NK-92 treated with Interleukin-12 subunit alpha and Interleukin-12 subunit beta, amount 100 ng/mL, for 24 hours (cell line): ENCODE measurements around the gene CHMP4B.

Experiments
- DNase-seq: peaks from one replicate; lab custom pipeline; 2025; lab: John Stamatoyannopoulos, UW

The CHMP4B gene

GRCh38 chr20:33864324-33864963, 53.3 kb downstream of the CHMP4B start:
- DNase-seq, result no peak

DNA sequence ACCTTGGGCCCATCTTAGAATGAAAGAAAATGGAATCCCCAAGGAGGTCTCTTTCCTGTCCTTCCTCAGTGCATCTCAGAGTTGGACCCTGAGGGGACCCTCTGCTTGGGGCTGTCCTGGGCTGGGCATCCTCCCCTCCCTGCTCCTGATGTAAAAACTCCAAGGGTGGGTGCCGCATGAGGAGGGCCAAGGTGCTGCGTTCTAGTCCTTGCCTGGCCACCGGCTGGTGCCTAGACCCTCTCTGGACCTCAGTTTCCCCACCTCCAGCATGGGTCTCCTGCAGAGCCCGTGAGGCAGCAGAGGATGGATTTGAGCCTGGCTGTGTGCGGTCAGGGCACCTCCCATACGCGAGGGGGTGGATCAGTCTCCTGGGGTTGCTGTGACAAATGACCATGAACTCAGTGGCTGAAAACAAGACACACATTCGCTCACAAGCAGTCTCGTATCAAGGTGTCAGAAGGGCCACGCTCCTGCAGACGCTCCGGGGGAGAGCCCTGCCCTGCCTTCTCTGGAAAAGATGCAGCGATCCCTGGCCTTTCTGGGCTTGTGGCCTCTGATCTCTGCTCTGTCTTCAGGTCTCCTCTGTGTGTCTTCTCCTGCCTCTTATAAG, 54.7 kb downstream of the CHMP4B start:
- no peak for DNase-seq

- no peak for DNase-seq
Observed at GRCh38 chr20:33866398-33867100, 55.4 kb downstream of the CHMP4B start.

DNA sequence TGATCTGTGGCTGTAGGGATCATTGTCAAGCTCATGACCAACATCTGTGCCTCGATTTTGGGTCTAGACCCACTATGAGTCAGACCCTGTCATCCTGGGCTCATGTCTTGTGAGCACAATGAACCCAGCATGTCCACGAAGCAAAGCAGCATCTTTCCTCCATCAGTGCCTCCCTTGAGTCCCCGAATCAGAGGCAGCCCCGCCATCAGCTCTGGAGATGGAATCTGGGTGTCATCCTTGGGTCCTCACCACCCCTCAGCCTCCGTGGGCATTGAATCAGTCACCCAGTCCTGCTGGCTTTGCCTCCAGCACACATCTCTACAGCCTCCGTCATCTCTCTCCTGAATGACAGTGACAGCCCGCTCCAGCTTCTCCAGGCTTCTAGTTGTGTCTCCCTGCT, 56.9 kb downstream of the CHMP4B start:
- no peak for DNase-seq

GRCh38 chr20:33868595-33868994, 57.4 kb downstream of the CHMP4B start:
- DNase-seq, result no peak

DNA sequence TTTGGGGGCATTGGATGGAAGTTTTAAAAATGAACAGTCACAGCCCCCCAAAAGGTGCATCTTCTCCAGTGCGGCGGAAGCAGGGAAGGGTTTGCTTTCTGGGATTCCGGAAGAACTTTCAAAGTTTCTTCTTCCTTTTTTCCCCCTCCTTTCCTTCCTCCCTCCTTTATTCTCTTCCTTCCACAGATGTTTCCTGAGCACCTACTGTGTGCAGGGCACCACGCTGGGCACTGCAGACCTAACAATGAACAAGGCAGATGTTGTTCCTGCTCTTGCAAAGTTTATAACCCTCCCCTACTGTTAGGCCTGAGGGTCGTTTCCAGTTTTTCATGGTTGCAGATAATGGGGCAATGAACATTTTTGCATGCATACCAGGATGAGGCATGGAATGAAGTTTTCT, 58.1 kb downstream of the CHMP4B start:
- no peak for DNase-seq

- no peak for DNase-seq
Observed at GRCh38 chr20:33871362-33871761, 60.2 kb downstream of the CHMP4B start.

DNA sequence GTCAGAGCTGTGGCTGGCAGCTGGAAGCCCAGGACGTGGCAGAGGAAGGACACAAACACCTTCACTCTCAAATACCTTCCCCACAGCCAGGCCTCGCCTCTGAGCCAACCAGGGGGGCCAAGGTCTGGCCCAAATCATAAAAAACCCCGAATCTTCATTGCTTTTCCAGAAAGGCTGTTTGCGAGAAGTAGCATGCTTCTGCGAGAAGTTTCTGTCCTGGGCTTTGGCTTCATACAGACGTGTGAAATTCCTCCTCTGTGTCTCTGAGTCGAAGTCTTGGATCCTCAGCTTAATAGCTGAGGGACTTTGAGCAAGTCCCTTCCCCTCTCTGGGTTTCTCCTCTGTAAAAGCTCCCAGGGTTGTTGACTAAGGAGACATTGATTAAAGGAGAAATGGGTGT, 63.0 kb downstream of the CHMP4B start:
- no peak for DNase-seq

GRCh38 chr20:33875055-33875454, 63.9 kb downstream of the CHMP4B start:
- no peak for DNase-seq

GRCh38 chr20:33875534-33876026, 64.4 kb downstream of the CHMP4B start:
- no peak for DNase-seq

- no peak for DNase-seq
Observed at GRCh38 chr20:33878583-33878982, 67.4 kb downstream of the CHMP4B start.

DNA sequence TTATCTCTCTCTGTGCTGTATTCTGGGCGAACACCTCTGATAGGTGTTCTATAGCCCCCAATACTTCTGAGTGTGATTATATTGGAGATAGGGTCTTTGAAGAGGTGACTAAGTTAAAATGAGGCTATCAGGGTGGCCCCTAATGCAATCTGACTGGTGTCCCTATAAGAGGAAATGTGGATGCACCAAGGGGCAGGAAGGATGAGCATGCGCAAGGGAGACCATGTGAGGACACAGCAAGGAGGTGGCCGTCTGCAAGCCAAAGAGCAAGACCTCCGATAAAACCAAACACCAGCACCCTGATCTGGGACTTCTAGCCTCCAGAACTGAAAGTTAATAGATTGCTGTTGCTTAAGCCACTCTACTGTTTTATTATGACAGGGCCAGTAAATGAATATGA, 69.2 kb downstream of the CHMP4B start:
- DNase-seq, result no peak

DNA sequence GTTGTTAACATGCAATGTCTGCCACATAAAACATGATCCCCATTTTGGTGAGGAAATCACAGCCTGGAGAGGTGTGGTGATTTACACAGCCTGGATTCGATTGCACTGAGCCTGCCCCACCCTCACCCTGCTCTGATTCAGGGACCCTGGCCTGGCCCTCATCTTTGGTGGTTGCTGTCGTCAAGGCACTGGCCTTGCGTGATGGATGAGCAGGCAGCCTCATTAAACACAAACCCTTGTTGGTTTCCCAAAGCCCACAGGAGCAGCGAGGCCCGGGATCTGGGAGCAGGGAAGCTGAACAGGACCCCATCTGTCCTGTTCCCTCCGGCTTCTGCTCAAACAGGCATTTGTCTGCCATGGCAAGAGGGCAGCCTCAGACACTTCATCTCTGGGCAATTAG, 70.8 kb downstream of the CHMP4B start:
- DNase-seq, result no peak

DNA sequence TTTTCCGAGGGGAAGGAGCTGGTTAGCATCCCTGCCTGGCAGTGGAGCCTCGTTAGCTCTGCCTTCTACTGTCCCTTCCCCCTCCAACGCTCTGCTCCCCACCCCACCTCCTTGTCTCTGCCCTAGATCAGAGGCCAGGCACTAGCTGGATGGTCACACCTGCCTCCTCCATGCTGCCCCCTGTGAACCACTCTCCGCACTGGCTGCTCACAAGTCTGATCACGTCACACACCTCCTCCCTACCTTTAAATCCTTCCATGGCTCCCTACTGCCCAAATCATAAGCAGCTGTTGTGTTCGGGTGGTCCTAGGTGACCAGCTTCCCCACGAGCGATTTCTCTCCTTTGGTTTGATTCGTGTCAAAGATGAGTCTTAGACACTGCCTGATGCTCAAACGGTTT, 71.3 kb downstream of the CHMP4B start:
- no peak for DNase-seq

GRCh38 chr20:33883164-33883563, 72.0 kb downstream of the CHMP4B start:
- no peak for DNase-seq

GRCh38 chr20:33884633-33885032, 73.5 kb downstream of the CHMP4B start:
- no peak for DNase-seq

- no peak for DNase-seq
Observed at GRCh38 chr20:33889312-33889711, 78.2 kb downstream of the CHMP4B start.

- DNase-seq, result no peak
Observed at GRCh38 chr20:33890557-33890956, 79.4 kb downstream of the CHMP4B start.

- DNase-seq, result no peak
Observed at GRCh38 chr20:33893314-33893713, 82.2 kb downstream of the CHMP4B start.

- no peak for DNase-seq
Observed at GRCh38 chr20:33894798-33895197, 83.7 kb downstream of the CHMP4B start.

DNA sequence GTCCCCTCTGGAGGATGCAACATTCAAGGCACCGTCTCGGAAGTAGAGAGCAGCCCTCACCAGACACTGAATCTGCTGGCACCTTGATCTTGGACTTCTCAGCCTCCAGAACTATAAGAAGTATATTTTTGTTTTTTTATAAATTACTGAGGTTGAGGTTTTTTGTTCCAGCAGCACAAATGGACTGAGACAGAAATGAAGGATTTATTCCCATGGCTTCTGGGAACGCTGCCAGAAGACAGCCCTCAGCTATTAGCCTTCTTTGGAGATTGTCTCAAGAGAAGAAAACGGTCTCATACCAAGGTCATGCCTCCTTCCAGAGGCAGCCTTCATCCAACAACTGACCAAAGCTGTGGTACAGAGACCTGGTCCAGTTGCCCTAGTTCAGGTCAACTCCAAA, 85.4 kb downstream of the CHMP4B start:
- DNase-seq, result no peak

- no peak for DNase-seq
Observed at GRCh38 chr20:33897313-33897912, 86.3 kb downstream of the CHMP4B start.

GRCh38 chr20:33899106-33899505, 88.0 kb downstream of the CHMP4B start:
- DNase-seq, result no peak
